Measurements from ENCODE around the gene ALG1.

ALG1 gene

DNA sequence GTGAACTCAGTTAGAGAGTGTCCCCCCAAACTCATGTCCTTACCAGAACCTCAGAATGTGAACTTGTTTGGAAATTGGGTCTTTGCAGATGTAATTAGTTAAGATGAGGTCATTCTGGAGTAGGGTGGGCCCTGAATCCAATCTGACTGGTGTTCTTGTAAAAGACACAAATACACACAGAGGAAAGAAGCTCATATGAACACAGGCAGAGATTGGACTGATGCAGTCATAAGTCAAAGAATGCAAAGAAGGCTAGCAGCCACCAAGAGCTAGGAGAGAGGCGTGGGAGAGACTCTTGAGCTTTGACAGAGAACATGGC is 35.8 kb upstream of the ALG1 start:
- no peak overlapping the region for H3K27ac ChIP-seq (ENCODE audit: low read length)
- H4K20me1 ChIP-seq (ENCODE audit: insufficient read depth, low read length): no peaks in the 10 kb centered on the region
- no peak overlapping the region for H2AFZ ChIP-seq (ENCODE audit: low read length)
- H3K4me1 ChIP-seq (ENCODE audit: low read length): peaks cover 8% of the 10 kb centered on the region; the same call in 1 of the 2 replicates
- H3F3A ChIP-seq (ENCODE audit: insufficient read depth, low read length): no peaks in the 10 kb centered on the region
- TF ChIP-seq, protein P1, sequence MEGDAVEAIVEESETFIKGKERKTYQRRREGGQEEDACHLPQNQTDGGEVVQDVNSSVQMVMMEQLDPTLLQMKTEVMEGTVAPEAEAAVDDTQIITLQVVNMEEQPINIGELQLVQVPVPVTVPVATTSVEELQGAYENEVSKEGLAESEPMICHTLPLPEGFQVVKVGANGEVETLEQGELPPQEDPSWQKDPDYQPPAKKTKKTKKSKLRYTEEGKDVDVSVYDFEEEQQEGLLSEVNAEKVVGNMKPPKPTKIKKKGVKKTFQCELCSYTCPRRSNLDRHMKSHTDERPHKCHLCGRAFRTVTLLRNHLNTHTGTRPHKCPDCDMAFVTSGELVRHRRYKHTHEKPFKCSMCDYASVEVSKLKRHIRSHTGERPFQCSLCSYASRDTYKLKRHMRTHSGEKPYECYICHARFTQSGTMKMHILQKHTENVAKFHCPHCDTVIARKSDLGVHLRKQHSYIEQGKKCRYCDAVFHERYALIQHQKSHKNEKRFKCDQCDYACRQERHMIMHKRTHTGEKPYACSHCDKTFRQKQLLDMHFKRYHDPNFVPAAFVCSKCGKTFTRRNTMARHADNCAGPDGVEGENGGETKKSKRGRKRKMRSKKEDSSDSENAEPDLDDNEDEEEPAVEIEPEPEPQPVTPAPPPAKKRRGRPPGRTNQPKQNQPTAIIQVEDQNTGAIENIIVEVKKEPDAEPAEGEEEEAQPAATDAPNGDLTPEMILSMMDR (IDR thresholded peaks at IDR 0.05; ENCODE audit: low read length): no peak
- no peak for TF ChIP-seq EZH2phosphoT487 (IDR thresholded peaks at IDR 0.05; ENCODE audit: low read length)
- no peak for DNase-seq
- no peaks in the 10 kb centered on the region for H3K36me3 ChIP-seq (replicated peaks; ENCODE audit: insufficient read depth, low read length)
- no peak overlapping the region for H3K4me3 ChIP-seq (ENCODE audit: low read length)
- H3K9me2 ChIP-seq (replicated peaks; ENCODE audit: insufficient read depth, low read length): no peaks in the 10 kb centered on the region
- no peak overlapping the region for H3K4me2 ChIP-seq (ENCODE audit: low read depth, low read length)
- no peaks in the 10 kb centered on the region for H3K79me2 ChIP-seq (ENCODE audit: low read length)
- H3K9ac ChIP-seq (ENCODE audit: low read length): no peak overlapping the region
- peaks cover 3% of the 10 kb centered on the region for H3K27me3 ChIP-seq (replicated peaks; ENCODE audit: insufficient read depth, low read length)
- H3K9me3 ChIP-seq (replicated peaks; ENCODE audit: insufficient read depth, low read length): no peaks in the 10 kb centered on the region

DNA sequence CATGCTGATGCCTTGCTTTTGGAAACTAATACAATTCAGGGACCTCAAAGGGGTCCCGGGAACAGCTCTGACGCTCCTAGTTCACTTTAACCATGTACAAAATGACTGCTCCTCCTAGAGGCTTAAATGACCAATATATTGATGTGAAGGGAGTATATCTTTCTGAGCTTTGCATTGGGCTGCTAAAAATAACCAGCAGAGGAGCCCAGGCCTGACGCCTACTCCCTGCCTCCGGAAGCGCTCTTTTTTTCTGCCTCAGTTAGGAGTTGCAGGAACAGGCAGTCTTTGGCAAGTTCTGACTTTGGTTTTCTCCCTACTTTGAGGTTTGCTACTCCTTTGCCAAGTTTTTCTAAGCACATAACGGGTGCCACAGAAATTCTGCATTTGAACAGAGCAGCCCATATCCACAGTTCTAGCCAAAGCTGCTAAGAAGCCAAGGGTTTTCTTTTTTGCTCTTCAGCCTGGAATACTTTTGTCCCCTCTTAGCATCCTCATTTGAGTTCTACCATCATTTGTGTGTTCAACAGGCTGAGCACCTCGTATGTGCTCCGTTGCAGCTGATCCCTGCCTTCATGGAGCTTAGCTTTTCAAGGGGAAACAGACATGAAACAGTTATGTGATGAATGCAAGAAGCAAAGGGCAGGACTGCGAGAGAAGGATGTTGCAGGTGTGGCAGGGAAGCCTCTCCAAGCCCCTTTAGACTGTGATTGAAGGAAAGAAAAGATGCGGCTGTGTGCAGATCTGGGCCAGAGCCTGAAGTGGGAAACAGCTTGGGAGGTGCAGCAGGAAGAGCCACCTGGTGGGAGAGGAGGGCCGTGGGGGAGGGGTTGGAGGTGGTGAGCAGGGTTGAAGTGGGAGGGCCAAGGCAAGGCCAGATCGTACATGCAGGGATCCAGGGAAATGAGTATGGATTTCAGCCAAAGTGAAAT is 35.2 kb upstream of the ALG1 start:
- no peak overlapping the region for H3K4me3 ChIP-seq (ENCODE audit: low read length)
- H4K20me1 ChIP-seq (ENCODE audit: insufficient read depth, low read length): no peaks in the 10 kb centered on the region
- peaks cover 13% of the 10 kb centered on the region for H3K4me1 ChIP-seq (ENCODE audit: low read length)
- H3K9me2 ChIP-seq (replicated peaks; ENCODE audit: insufficient read depth, low read length): no peaks in the 10 kb centered on the region
- H3F3A ChIP-seq (ENCODE audit: insufficient read depth, low read length): peaks cover 5% of the 10 kb centered on the region; the same call in 1 of the 2 replicates
- H3K9ac ChIP-seq (ENCODE audit: low read length): no peak overlapping the region
- no peak for DNase-seq
- no peaks in the 10 kb centered on the region for H3K36me3 ChIP-seq (replicated peaks; ENCODE audit: insufficient read depth, low read length)
- no peak overlapping the region for H2AFZ ChIP-seq (ENCODE audit: low read length)
- no peak for TF ChIP-seq EZH2 (optimal IDR thresholded peaks at IDR 0.05; ENCODE audit: low read depth, low read length)
- TF ChIP-seq, protein P1 (IDR thresholded peaks at IDR 0.05; ENCODE audit: low read length): no peak
- TF ChIP-seq EZH2phosphoT487 (IDR thresholded peaks at IDR 0.05; ENCODE audit: low read length): no peak
- no peaks in the 10 kb centered on the region for H3K9me3 ChIP-seq (replicated peaks; ENCODE audit: insufficient read depth, low read length)
- peaks cover 3% of the 10 kb centered on the region for H3K27me3 ChIP-seq (replicated peaks; ENCODE audit: insufficient read depth, low read length)
- no peak overlapping the region for H3K27ac ChIP-seq (ENCODE audit: low read length)
- no peaks in the 10 kb centered on the region for H3K79me2 ChIP-seq (ENCODE audit: low read length)
- H3K4me2 ChIP-seq (ENCODE audit: low read depth, low read length): no peak overlapping the region

DNA sequence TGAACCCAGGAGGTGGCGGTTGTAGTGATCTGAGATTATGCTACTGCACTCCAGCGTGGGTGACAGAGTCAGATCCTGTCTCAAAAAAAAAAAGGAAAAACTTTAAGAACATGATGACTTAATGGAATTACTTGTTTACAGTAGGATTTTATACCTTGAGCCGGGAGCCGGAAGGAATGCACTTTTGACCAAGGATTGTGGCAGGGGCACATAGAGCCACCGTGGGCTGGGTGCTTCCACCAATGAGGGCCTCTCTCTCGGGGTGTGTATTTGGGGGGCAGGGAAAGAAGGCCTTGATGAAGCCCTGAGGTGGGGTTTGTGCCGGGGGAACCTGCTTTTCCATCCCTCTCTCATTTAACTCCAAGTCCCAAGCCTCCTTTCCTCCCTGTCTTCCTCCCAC is 31.2 kb upstream of the ALG1 start:
- H3K27me3 ChIP-seq (replicated peaks; ENCODE audit: insufficient read depth, low read length): peaks cover 3% of the 10 kb centered on the region
- no peaks in the 10 kb centered on the region for H4K20me1 ChIP-seq (ENCODE audit: insufficient read depth, low read length)

More for the DNA sequence above, 31.2 kb upstream of the ALG1 start:
- TF ChIP-seq EZH2 (optimal IDR thresholded peaks at IDR 0.05; ENCODE audit: low read depth, low read length): no peak
- TF ChIP-seq EZH2phosphoT487 (IDR thresholded peaks at IDR 0.05; ENCODE audit: low read length): no peak
- TF ChIP-seq, protein P1 (IDR thresholded peaks at IDR 0.05; ENCODE audit: low read length): no peak
- Histone ChIP-seq H3K4me1 (ENCODE audit: low read length) (peaks cover 21% of the 10 kb centered on the region), H3K9me3 (replicated peaks; ENCODE audit: insufficient read depth, low read length) (no peaks in the 10 kb centered on the region), H2AFZ (ENCODE audit: low read length) (no peak overlapping the region), H3F3A (ENCODE audit: insufficient read depth, low read length) (peaks cover 13% of the 10 kb centered on the region), H3K4me2 (ENCODE audit: low read depth, low read length) (no peak overlapping the region), H3K4me3 (ENCODE audit: low read length) (no peak overlapping the region), H3K36me3 (replicated peaks; ENCODE audit: insufficient read depth, low read length) (no peaks in the 10 kb centered on the region), H3K9ac (ENCODE audit: low read length) (no peak overlapping the region), H3K27ac (ENCODE audit: low read length) (no peak overlapping the region), H3K79me2 (ENCODE audit: low read length) (no peaks in the 10 kb centered on the region), H3K9me2 (replicated peaks; ENCODE audit: insufficient read depth, low read length) (no peaks in the 10 kb centered on the region)
- DNase-seq: no peak
